ENCODE data around the gene DIPK1A. TPM values are rescaled to one million over a fixed set of nuclear protein-coding genes. Genes with fewer than 3 reads are reported as not detected.
A peak's percentile ranks its signal among the peaks of the same experiment; 100 is the strongest.

Gene DIPK1A
- total and polyA plus RNA-seq, 2 experiments from 2014 or later: 26.6 to 51.6 TPM

GRCh38 chr1:92964316-92964715 lies 3.1 kb upstream of the DIPK1A start:
- Histone ChIP-seq H3K27ac (no peak overlapping the region), H3K36me3 (ENCODE audit: low read depth) (no peaks in the 10 kb centered on the region), H2AFZ (no peak overlapping the region), H4K20me1 (ENCODE audit: insufficient read depth) (no peaks in the 10 kb centered on the region), H3K4me2 (ENCODE audit: unreplicated experiment) (no peak overlapping the region), H3K79me2 (ENCODE audit: insufficient read depth) (no peaks in the 10 kb centered on the region), H3K4me1 (ENCODE audit: insufficient read depth) (no peaks in the 10 kb centered on the region; the same call in 1 of the 2 replicates), H3K4me3 (no peak overlapping the region), H3K9me2 (ENCODE audit: insufficient read depth) (no peaks in the 10 kb centered on the region), H3K9me3 (ENCODE audit: low read depth) (no peaks in the 10 kb centered on the region), H3K9ac (no peak overlapping the region), H3F3A (ENCODE audit: insufficient read depth) (peaks cover 6% of the 10 kb centered on the region), H3K27me3 (replicated peaks; ENCODE audit: insufficient read depth) (no peaks in the 10 kb centered on the region)
- no peak for DNase-seq
- in situ Hi-C loops (cut with MboI): no loop called here
- TF ChIP-seq EZH2phosphoT487 (IDR thresholded peaks at IDR 0.05; ENCODE audit: insufficient read depth, low read depth) (no peak), EZH2 (IDR thresholded peaks at IDR 0.05; ENCODE audit: insufficient read depth, poor library complexity, severe bottlenecking) (no peak)

- no peaks in the 10 kb centered on the region for H3K9me2 ChIP-seq (ENCODE audit: insufficient read depth)
- peak overlapping the region; percentile 91 for H3K4me2 ChIP-seq (ENCODE audit: unreplicated experiment)
- H2AFZ ChIP-seq: peak overlapping the region; percentile 67
- H3K27ac ChIP-seq: peak overlapping the region; percentile 97
- no peak for TF ChIP-seq EZH2 (IDR thresholded peaks at IDR 0.05; ENCODE audit: insufficient read depth, poor library complexity, severe bottlenecking)
- TF ChIP-seq EZH2phosphoT487 (IDR thresholded peaks at IDR 0.05; ENCODE audit: insufficient read depth, low read depth): no peak
- H3K9me3 ChIP-seq (ENCODE audit: low read depth): no peaks in the 10 kb centered on the region
- H4K20me1 ChIP-seq (ENCODE audit: insufficient read depth): no peaks in the 10 kb centered on the region
- peak overlapping the region; percentile 89 for H3K9ac ChIP-seq
- peak overlapping the region; percentile 93 for H3K4me3 ChIP-seq
- H3K36me3 ChIP-seq (ENCODE audit: low read depth): no peaks in the 10 kb centered on the region
- DNase-seq: peak; percentile 81
- H3K27me3 ChIP-seq (replicated peaks; ENCODE audit: insufficient read depth): no peaks in the 10 kb centered on the region
- in situ Hi-C loops (cut with MboI): no loop called here
- peaks cover 6% of the 10 kb centered on the region for H3F3A ChIP-seq (ENCODE audit: insufficient read depth)
- 1 to 2% methylated on average over 27 to 32 of the region's 32 CpGs for WGBS, 2 experiments (ENCODE audit: low coverage in 1 of 2, low lambda C conversion rate in 2 of 2, missing lambda C conversion rate in 2 of 2)
- no peaks in the 10 kb centered on the region; the same call in 1 of the 2 replicates for H3K4me1 ChIP-seq (ENCODE audit: insufficient read depth)
- peaks cover 19% of the 10 kb centered on the region for H3K79me2 ChIP-seq (ENCODE audit: insufficient read depth)
Observed at GRCh38 chr1:92961896-92962752, 862 bp upstream of the DIPK1A start.

- H3F3A ChIP-seq (ENCODE audit: insufficient read depth): peaks cover 12% of the 10 kb centered on the region
- in situ Hi-C loops (cut with MboI): no loop called here
Observed at GRCh38 chr1:92960395-92961130, 699 bp downstream of the DIPK1A start.

GRCh38 chr1:92958203-92958970 lies 2.9 kb downstream of the DIPK1A start:
- 67 to 79% methylated on average over 1 of the region's 1 CpG for WGBS, 2 experiments (ENCODE audit: low coverage in 1 of 2, low lambda C conversion rate in 2 of 2, missing lambda C conversion rate in 2 of 2)
- in situ Hi-C loops (cut with MboI): no loop called here
- no peak for DNase-seq

More at GRCh38 chr1:92960395-92961130, 699 bp downstream of the DIPK1A start:
- peak overlapping the region; percentile 89 for H3K9ac ChIP-seq
- H3K4me3 ChIP-seq: peak overlapping the region; percentile 93
- H3K27me3 ChIP-seq (replicated peaks; ENCODE audit: insufficient read depth): no peaks in the 10 kb centered on the region
- H3K27ac ChIP-seq: peak overlapping the region; percentile 97
- peak; percentile 94 for DNase-seq
- no peaks in the 10 kb centered on the region for H3K9me3 ChIP-seq (ENCODE audit: low read depth)
- no peaks in the 10 kb centered on the region; the same call in 1 of the 2 replicates for H3K4me1 ChIP-seq (ENCODE audit: insufficient read depth)
- H3K79me2 ChIP-seq (ENCODE audit: insufficient read depth): peaks cover 33% of the 10 kb centered on the region
- WGBS, 2 experiments (ENCODE audit: low coverage in 1 of 2, low lambda C conversion rate in 2 of 2, missing lambda C conversion rate in 2 of 2): 0 to 1% methylated on average over 42 of the region's 44 CpGs
- peak overlapping the region; percentile 90 for H2AFZ ChIP-seq
- H3K4me2 ChIP-seq (ENCODE audit: unreplicated experiment): peak overlapping the region; percentile 97
- TF ChIP-seq EZH2 (IDR thresholded peaks at IDR 0.05; ENCODE audit: insufficient read depth, poor library complexity, severe bottlenecking): no peak
- TF ChIP-seq EZH2phosphoT487 (IDR thresholded peaks at IDR 0.05; ENCODE audit: insufficient read depth, low read depth): no peak
- no peaks in the 10 kb centered on the region for H3K36me3 ChIP-seq (ENCODE audit: low read depth)
- H4K20me1 ChIP-seq (ENCODE audit: insufficient read depth): no peaks in the 10 kb centered on the region
- no peaks in the 10 kb centered on the region for H3K9me2 ChIP-seq (ENCODE audit: insufficient read depth)

More at GRCh38 chr1:92958203-92958970, 2.9 kb downstream of the DIPK1A start:
- TF ChIP-seq EZH2 (IDR thresholded peaks at IDR 0.05; ENCODE audit: insufficient read depth, poor library complexity, severe bottlenecking): no peak
- no peak for TF ChIP-seq EZH2phosphoT487 (IDR thresholded peaks at IDR 0.05; ENCODE audit: insufficient read depth, low read depth)
- no peak overlapping the region for H2AFZ ChIP-seq
- no peaks in the 10 kb centered on the region for H3K9me2 ChIP-seq (ENCODE audit: insufficient read depth)
- no peaks in the 10 kb centered on the region; the same call in 1 of the 2 replicates for H3K4me1 ChIP-seq (ENCODE audit: insufficient read depth)
- no peak overlapping the region for H3K4me3 ChIP-seq
- no peaks in the 10 kb centered on the region for H4K20me1 ChIP-seq (ENCODE audit: insufficient read depth)
- H3K9me3 ChIP-seq (ENCODE audit: low read depth): no peaks in the 10 kb centered on the region
- H3K27me3 ChIP-seq (replicated peaks; ENCODE audit: insufficient read depth): no peaks in the 10 kb centered on the region
- no peak overlapping the region for H3K4me2 ChIP-seq (ENCODE audit: unreplicated experiment)
- peaks cover 12% of the 10 kb centered on the region for H3F3A ChIP-seq (ENCODE audit: insufficient read depth)
- no peaks in the 10 kb centered on the region for H3K36me3 ChIP-seq (ENCODE audit: low read depth)
- H3K9ac ChIP-seq: no peak overlapping the region
- no peak overlapping the region for H3K27ac ChIP-seq
- peaks cover 55% of the 10 kb centered on the region for H3K79me2 ChIP-seq (ENCODE audit: insufficient read depth)
